Measurements from ENCODE around the gene MAN2B2.

MAN2B2 gene

DNA sequence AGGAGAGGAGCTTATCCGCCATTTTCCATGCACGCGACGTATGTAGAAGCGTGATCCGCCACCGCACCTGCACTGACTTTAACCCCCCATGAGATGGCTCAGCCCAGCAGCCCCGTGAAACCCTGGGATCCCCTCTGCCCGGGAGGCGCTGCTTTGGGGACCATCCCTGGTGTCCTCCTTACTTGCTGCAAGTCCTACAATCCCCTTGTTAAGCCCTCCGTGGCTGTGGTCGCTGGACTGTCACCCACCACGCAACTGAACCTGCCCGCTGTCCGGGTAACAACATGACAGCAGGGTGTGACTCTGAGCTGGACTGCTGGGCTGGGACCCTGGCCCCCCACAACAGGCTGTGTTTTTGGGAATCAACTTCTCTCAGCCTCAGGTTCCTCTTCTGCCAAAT, 44.7 kb upstream of the MAN2B2 start:
- TF ChIP-seq, protein P1, sequence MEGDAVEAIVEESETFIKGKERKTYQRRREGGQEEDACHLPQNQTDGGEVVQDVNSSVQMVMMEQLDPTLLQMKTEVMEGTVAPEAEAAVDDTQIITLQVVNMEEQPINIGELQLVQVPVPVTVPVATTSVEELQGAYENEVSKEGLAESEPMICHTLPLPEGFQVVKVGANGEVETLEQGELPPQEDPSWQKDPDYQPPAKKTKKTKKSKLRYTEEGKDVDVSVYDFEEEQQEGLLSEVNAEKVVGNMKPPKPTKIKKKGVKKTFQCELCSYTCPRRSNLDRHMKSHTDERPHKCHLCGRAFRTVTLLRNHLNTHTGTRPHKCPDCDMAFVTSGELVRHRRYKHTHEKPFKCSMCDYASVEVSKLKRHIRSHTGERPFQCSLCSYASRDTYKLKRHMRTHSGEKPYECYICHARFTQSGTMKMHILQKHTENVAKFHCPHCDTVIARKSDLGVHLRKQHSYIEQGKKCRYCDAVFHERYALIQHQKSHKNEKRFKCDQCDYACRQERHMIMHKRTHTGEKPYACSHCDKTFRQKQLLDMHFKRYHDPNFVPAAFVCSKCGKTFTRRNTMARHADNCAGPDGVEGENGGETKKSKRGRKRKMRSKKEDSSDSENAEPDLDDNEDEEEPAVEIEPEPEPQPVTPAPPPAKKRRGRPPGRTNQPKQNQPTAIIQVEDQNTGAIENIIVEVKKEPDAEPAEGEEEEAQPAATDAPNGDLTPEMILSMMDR (IDR thresholded peaks at IDR 0.05; ENCODE audit: low read depth, low read length), result no peak
- H3K4me3 ChIP-seq (ENCODE audit: low read depth, low read length), result no peak overlapping the region

DNA sequence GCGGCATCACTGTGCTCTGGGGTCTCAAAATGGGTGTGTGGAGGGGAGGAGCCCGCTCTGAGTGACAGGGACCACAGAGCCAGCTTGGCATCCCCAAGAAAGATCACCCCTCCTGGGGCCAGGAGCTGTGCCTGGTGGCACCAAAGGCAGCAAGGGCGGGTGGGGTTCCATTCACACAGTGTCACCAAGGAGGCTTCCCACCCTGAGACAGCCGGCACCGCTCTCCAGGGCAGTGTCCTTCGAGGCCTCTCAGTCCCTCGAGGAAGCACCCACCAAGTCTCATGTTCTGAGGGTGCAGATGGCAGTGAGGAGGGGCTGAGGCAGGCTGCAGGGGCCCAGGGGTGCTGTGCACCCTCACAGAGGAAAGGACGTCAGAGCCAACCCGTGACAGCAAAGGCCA, 44.0 kb upstream of the MAN2B2 start:
- TF ChIP-seq, protein P1 (IDR thresholded peaks at IDR 0.05; ENCODE audit: low read depth, low read length), result no peak
- no peak overlapping the region for H3K4me3 ChIP-seq (ENCODE audit: low read depth, low read length)

DNA sequence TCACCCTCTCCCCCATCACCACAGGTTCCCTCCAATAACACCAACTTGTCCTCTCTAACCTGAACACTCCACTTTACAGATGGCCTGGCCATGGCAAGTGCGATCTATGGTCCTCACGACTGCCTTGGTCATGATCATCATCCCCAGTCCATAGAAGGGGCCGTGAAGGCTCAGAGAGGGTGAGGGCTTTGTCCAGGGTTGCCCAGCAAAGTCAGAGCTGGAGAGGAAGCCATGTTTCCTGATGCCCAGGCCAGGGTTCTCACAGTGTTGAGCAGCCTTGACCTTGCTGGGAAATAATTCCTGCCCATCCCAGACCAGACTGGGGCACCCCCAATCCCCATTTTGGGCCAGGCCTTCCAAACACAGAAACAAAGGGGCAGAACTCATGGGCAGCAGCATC, 42.9 kb upstream of the MAN2B2 start:
- TF ChIP-seq, protein P1 (IDR thresholded peaks at IDR 0.05; ENCODE audit: low read depth, low read length), result no peak
- H3K4me3 ChIP-seq (ENCODE audit: low read depth, low read length), result no peak overlapping the region

DNA sequence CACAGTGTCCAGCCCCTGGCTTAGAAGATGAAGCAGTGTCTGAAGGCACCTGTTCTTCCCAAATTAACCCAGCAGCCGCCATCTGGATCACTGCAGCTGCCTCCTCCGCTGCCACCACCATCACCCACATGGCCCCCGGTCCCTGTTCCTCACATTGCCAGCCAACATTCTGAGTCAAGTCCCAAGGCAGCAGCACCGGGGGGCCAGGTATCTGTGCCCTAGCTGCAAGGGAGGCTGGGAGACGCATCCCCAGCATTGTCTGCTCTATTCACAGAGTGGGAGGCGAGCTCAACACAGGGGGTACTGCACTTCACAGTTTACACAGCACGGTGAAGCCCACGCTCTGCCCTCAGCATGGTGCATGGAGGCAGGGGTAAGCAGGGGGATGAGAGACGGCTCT, 42.3 kb upstream of the MAN2B2 start:
- H3K4me3 ChIP-seq (ENCODE audit: low read depth, low read length), result no peak overlapping the region
- TF ChIP-seq, protein P1 (IDR thresholded peaks at IDR 0.05; ENCODE audit: low read depth, low read length), result no peak

DNA sequence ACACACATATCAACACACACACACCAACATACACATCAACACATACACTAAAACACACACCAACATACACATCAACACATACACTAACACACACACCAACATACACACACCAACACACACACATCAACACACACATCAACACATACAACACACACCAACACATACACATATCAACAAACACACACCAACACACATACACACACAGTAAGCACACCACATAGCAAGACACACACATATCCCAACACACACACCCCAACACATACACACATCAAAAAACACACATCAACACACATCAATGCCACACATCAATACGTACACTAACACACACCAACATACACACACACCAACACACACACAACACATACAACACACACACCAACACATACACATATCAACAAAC, 40.9 kb upstream of the MAN2B2 start:
- H3K4me3 ChIP-seq (ENCODE audit: low read depth, low read length), result no peak overlapping the region
- TF ChIP-seq, protein P1 (IDR thresholded peaks at IDR 0.05; ENCODE audit: low read depth, low read length), result no peak

DNA sequence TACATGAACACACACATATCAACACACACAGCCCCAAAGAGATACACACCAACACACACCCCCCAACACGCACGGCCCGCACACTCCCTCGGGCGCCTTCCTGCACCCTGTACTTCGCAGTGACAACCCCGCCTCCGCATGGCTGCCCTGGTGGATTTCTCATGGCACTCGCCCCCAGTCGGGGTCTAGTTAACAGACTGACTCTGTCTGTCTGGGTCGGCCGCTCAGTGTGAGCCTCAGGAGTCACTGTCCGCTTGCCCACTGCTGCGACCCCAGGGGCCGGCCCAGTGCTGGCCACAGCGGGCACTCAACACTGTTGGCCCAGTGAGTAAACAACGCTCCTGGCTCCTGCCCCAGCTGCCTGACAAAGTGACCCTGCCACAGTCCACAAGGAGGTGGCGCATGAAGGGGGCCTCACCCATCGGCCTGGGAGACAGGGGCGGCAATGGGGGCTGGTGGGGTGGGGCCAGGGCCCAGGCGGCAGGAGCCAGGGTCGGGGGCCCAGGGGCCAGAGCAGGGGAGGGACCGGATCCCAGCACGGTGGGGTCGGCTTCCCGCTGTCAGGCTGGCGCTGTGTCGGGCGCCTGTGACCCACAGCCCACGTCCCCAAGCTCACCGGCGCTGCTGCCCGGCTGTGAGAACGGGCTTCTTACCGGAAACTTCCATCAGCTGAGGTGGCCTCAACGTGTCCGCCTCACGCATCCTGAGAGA, 40.2 kb upstream of the MAN2B2 start:
- TF ChIP-seq, protein P1 (IDR thresholded peaks at IDR 0.05; ENCODE audit: low read depth, low read length), result no peak
- H3K4me3 ChIP-seq (ENCODE audit: low read depth, low read length), result no peak overlapping the region

DNA sequence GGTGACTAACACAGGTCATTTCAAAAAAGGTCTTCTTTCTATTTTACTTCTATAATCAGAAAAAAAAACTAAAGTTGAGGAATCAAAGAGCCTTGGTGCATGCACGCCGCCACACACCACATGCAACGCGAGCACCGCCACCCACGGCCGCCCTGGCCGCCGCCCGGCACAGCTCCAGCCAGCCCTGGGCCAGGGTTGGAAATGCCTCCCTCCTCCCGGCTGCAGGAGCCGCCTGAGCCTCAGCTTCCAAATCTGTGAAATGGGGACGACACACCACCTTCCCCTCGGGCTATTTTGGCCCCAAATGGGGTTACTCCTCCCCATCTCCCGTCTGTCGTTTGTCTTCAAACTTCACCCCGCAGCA, 39.7 kb upstream of the MAN2B2 start:
- H3K4me3 ChIP-seq (ENCODE audit: low read depth, low read length), result no peak overlapping the region
- TF ChIP-seq, protein P1 (IDR thresholded peaks at IDR 0.05; ENCODE audit: low read depth, low read length), result no peak

Measured in WI38 (cell line).